Ovary (tissue), 9 donors: ENCODE data around the gene MANEAL. TPM values are rescaled to one million over a fixed set of nuclear protein-coding genes. Genes with fewer than 3 reads are reported as not detected.

ENCODE experiments used
- DNase-seq, 5 donors: peaks; one replicate each; pipeline ENCODE4 v3.0.0-alpha.2; 2019 to 2020
- H3K27ac ChIP-seq, 2 donors: fragments of 200-600 bp; one replicate each; pipeline versions ENCODE4 v1.5.1 to v1.8.0; 2019 to 2022
- H3K27me3 ChIP-seq: fragments of 200-600 bp; one replicate; pipeline ENCODE4 v1.8.0; 2022
- H3K36me3 ChIP-seq: fragments of 200-600 bp; sonication (generic); one replicate; pipeline ENCODE4 v1.5.1; 2019
- H3K4me1 ChIP-seq: one replicate; pipeline ENCODE4 v1.8.1; 2013; ENCODE audit warnings: mild to moderate bottlenecking, moderate library complexity; ENCODE audit not compliant: insufficient read depth
- H3K4me3 ChIP-seq: fragments of 200-600 bp; sonication (generic); one replicate; pipeline ENCODE4 v1.5.1; 2017
- H3K9me3 ChIP-seq, 2 donors: fragments of 200-600 bp in 1 of 2; sonication (generic) in 1 of 2; one replicate each; pipeline versions ENCODE4 v1.5.1 to v1.8.1; 2013 to 2019; ENCODE audit warnings: mild to moderate bottlenecking in 1 of 2, moderate library complexity in 1 of 2
- CTCF ChIP-seq, 3 donors: fragments of 450-650 bp in 2 of 3; fragments of 200-600 bp in 1 of 3; IDR thresholded peaks; one replicate each; pipeline versions ENCODE4 v1.5.1 to v1.8.0; 2016 to 2022; ENCODE audit warnings: antibody characterized with exemption in 3 of 3, mild to moderate bottlenecking in 1 of 3
- EP300 ChIP-seq: sonication (generic); formaldehyde crosslinking; IDR thresholded peaks from one replicate; pipeline ENCODE4 v1.6.1; 2017; ENCODE audit warnings: antibody characterized with exemption
- POLR2A ChIP-seq: fragments of 450-650 bp; IDR thresholded peaks from one replicate; pipeline ENCODE4 v1.6.1; 2017; ENCODE audit warnings: antibody characterized with exemption, mild to moderate bottlenecking, moderate library complexity
- WGBS, 3 donors: extraction: QIAGEN DNeasy Blood & Tissue Kit in 1 of 3; methylation state at CpG; one replicate each; pipeline versions ENCODE4 v1.1.5 to v1.1.7; 2013 to 2017; 5-methylcytosine and 5-hydroxymethylcytosine counted together
- intact Hi-C, 4 donors: fragments of 100-400 bp; cut with DNase I; formaldehyde crosslinking; loops; one replicate each; pipeline versions ENCODE4 v1.11.0 to v1.15.1; 2022 to 2023
- polyA plus RNA-seq, 2 donors: library from polyadenylated mRNA; stranded (reverse); fragments of 200-250 nt in 1 of 2; fragments of 350-450 nt in 1 of 2; fragmentation: Illumina TruSeq in 1 of 2; extraction: RNeasy Lipid Tissue Mini Kit (QIAGEN cat#74804) in 1 of 2; gene quantifications; one replicate each; pipeline ENCODE4 v1.2.3, GENCODE V29; 2013 to 2014
- total RNA-seq, 7 donors: library from RNA; depleted of rRNA in 2 of 7; stranded (reverse); fragments of >200 nt in 2 of 7; fragmentation: NEBNext Ultra II Directional in 3 of 7; extraction: Animal tissue kit (Norgen Biotek cat#: 25700) in 3 of 7; gene quantifications; one replicate each; pipeline versions ENCODE4 v1.1.0 to v1.2.4, GENCODE V29; 2016 to 2023
- donor health status: DM: no; HTN: no; CAD: no; lungs with moderate emphysema.
- donor health status: DM: no; HTN: no; CAD: no.
- donor health status: Bipolar disorder and iron deficiency.
- donor health status: DM: yes; HTN: yes; CAD: no.
- donor health status: DM: no; HTN: no; CAD: no.
- donor health status: DM: yes; HTN: yes; CAD: no.

Gene MANEAL
- total and polyA plus RNA-seq, 9 donors, result 0.66 to 3.7 (median 1.7) TPM; not detected in 1

GRCh38 chr1:37807220-37807554 lies 13.5 kb downstream of the MANEAL start:
- WGBS, 3 donors, result 4 to 5% (median 4%) methylated on average over 9 of the region's 9 CpGs
- peak in 3 of 5 donors; percentile 30 to 47 (median 34) for DNase-seq
- peak overlapping the region in 1 of 2 donors; percentile 89 for H3K27ac ChIP-seq
- no peaks in the 10 kb centered on the region for H3K36me3 ChIP-seq
- intact Hi-C loops, result loop anchor here in 1 of 4 donors (5.0 kb wide), 2 partner anchors 55 to 260 kb away; no protein-coding TSS in a partner anchor
- peaks cover 10% of the 10 kb centered on the region for H3K4me1 ChIP-seq
- TF ChIP-seq POLR2A (no peak), EP300 (no peak), CTCF (IDR thresholded peaks at IDR 0.05) (no peak)
- no peaks in the 10 kb centered on the region for H3K27me3 ChIP-seq
- peak overlapping the region; percentile 63 for H3K4me3 ChIP-seq
- H3K9me3 ChIP-seq, result no peaks in the 10 kb centered on the region

GRCh38 chr1:37807555-37808368 lies 14.1 kb downstream of the MANEAL start, which contains the start of the genes C1orf122 and YRDC:
Gene C1orf122 (plus strand): TSS chr1:37807790. CDS start chr1:37808405, 615 bp downstream.
Gene YRDC (minus strand): TSS chr1:37808208. CDS start chr1:37808180, 28 bp downstream.
- peak; percentile 68 for TF ChIP-seq POLR2A
- no peak for TF ChIP-seq CTCF (IDR thresholded peaks at IDR 0.05)
- Histone ChIP-seq H3K27ac (peak within 1 kb of the TSS; percentile 89 to 90), H3K4me3 (peak within 1 kb of the TSS; percentile 63), H3K36me3 (no peaks in the 10 kb centered on the region), H3K9me3 (no peaks in the 10 kb centered on the region), H3K27me3 (no peaks in the 10 kb centered on the region), H3K4me1 (peaks cover 10% of the 10 kb centered on the region)
- intact Hi-C loops, result loop anchor here in 1 of 4 donors (5.0 kb wide), 2 partner anchors 55 to 260 kb away; no protein-coding TSS in a partner anchor
- WGBS, 3 donors, result 0 to 1% (median 0%) methylated on average over 60 to 95 of the region's 95 CpGs
- DNase-seq, result peak; percentile 92 to 95 (median 93)

DNA sequence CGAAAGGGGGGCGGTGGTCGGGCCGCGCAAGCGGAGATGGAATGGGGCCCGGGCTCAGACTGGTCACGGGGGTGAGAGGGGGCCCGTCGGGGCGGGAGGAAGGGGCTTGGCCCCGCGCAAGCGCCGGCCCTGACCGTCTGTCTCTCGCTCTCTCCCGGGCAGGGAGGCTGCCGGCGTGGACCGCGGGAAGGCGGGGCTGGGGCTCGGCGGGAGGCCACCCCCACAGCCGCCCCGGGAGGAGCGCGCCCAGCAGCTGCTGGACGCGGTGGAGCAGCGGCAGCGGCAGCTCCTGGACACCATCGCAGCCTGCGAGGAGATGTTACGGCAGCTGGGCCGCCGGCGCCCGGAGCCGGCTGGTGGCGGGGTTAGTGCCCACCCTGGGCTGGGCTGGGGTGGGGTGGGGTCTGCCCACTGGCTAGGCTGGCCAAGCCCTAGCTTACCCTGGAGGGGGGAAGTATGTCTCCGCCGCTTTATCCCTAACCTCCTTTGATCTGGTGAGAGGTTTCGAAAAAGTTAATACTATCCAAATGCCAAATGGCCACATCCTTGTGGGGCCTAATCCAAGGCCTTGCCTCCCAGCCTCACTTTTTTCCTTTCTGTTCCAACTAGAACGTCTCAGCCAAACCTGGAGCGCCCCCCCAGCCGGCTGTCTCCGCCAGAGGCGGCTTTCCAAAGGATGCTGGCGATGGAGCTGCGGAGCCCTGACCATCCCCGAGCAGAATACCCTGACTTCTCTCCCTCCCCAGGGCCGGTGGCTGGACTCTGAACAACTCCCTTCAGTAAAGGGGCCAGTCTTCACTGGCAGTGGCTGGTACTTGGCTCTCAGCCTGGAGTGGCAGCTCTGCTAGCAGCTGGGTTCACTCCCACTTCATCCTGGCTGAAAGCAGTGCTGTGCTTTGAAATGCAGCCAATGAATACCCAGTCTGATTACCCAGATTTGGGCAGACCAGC lies 15.0 kb downstream of the MANEAL start:
- WGBS, 3 donors, result 1% methylated on average over 49 to 54 of the region's 54 CpGs
- intact Hi-C loops, result loop anchor here in 1 of 4 donors (5.0 kb wide), 2 partner anchors 54 to 261 kb away; no protein-coding TSS in a partner anchor
- peaks cover 10% of the 10 kb centered on the region for H3K4me1 ChIP-seq

More for the DNA sequence above, 15.0 kb downstream of the MANEAL start:
- Histone ChIP-seq H3K27ac (peak overlapping the region; percentile 89 to 90), H3K27me3 (no peaks in the 10 kb centered on the region), H3K4me3 (peak overlapping the region; percentile 63), H3K36me3 (no peaks in the 10 kb centered on the region), H3K9me3 (no peaks in the 10 kb centered on the region)
- peak; percentile 58 to 75 (median 68) for DNase-seq
- TF ChIP-seq POLR2A, result no peak
- TF ChIP-seq EP300, result no peak
- TF ChIP-seq CTCF (IDR thresholded peaks at IDR 0.05), result no peak
